Astrocyte (in vitro differentiated cells and primary cell): ENCODE measurements around the gene DIO3. TPM values are rescaled to one million over a fixed set of nuclear protein-coding genes. Genes with fewer than 3 reads are reported as not detected.
A peak's percentile ranks its signal among the peaks of the same experiment; 100 is the strongest.
"Not testable (repeated sequence)": the region's sequence is repeated elsewhere in the genome, so short reads cannot be mapped to it uniquely, and the experiment has no call there.

Experiments
- DNase-seq: peaks from one replicate; pipeline ENCODE4 v3.0.0-alpha.2; 2010; ENCODE audit warnings: low read depth
- FAIRE-seq: peaks from 2 replicates; lab custom pipeline; 2011; peaks lifted over from hg19 to GRCh38; lab: Jason Lieb, UNC
- H2AFZ ChIP-seq: 2 replicates; pipeline ENCODE4 v1.6.0; 2012; ENCODE audit warnings: low read depth, low read length, inconsistent platforms
- H3K27ac ChIP-seq: 2 replicates; pipeline ENCODE4 v1.5.1; 2011; ENCODE audit warnings: low read depth, low read length, inconsistent platforms
- H3K27me3 ChIP-seq: 2 replicates; pipeline ENCODE4 v1.6.0; 2011; ENCODE audit warnings: low read length, inconsistent platforms; ENCODE audit not compliant: insufficient read depth
- H3K36me3 ChIP-seq: 2 replicates; pipeline ENCODE4 v1.5.1; 2011; ENCODE audit warnings: low read length, inconsistent platforms; ENCODE audit not compliant: insufficient read depth
- H3K4me1 ChIP-seq: 2 replicates; pipeline ENCODE4 v1.5.1; 2011; ENCODE audit warnings: low read length, inconsistent platforms; ENCODE audit not compliant: insufficient read depth
- H3K4me2 ChIP-seq: 2 replicates; pipeline ENCODE4 v1.6.0; 2012; ENCODE audit warnings: low read length, inconsistent platforms
- H3K4me3 ChIP-seq: 2 replicates; pipeline ENCODE4 v1.5.1; 2011; ENCODE audit warnings: low read depth, mild to moderate bottlenecking, low read length, inconsistent platforms; ENCODE audit not compliant: insufficient read depth
- H3K79me2 ChIP-seq: 2 replicates; pipeline ENCODE4 v1.6.0; 2012; ENCODE audit warnings: mild to moderate bottlenecking, low read length, inconsistent platforms; ENCODE audit not compliant: insufficient read depth
- H3K9ac ChIP-seq: 2 replicates; pipeline ENCODE4 v1.6.0; 2012; ENCODE audit warnings: mild to moderate bottlenecking, low read length, inconsistent platforms
- H3K9me3 ChIP-seq: 2 replicates; pipeline ENCODE4 v1.5.1; 2012; ENCODE audit warnings: low read depth, mild to moderate bottlenecking, low read length, inconsistent platforms; ENCODE audit not compliant: insufficient read depth
- H4K20me1 ChIP-seq: 2 replicates; pipeline ENCODE4 v1.6.0; 2012; ENCODE audit warnings: low read length, inconsistent platforms; ENCODE audit not compliant: insufficient read depth
- H3K27ac Mint-ChIP-seq: one replicate; pipeline ENCODE4 v1.8.0; 2021; ENCODE audit warnings: mild to moderate bottlenecking, mixed read lengths; ENCODE audit not compliant: unreplicated experiment
- H3K27me3 Mint-ChIP-seq: one replicate; pipeline ENCODE4 v1.8.0; 2021; ENCODE audit warnings: low read depth, mixed read lengths; ENCODE audit not compliant: unreplicated experiment
- H3K36me3 Mint-ChIP-seq: one replicate; pipeline ENCODE4 v1.8.0; 2021; ENCODE audit warnings: low read depth, mixed read lengths; ENCODE audit not compliant: unreplicated experiment
- H3K4me1 Mint-ChIP-seq: one replicate; pipeline ENCODE4 v1.8.0; 2021; ENCODE audit warnings: low read depth, mixed read lengths; ENCODE audit not compliant: unreplicated experiment
- H3K4me3 Mint-ChIP-seq: one replicate; pipeline ENCODE4 v1.8.0; 2021; ENCODE audit warnings: mild to moderate bottlenecking, moderate library complexity, mixed read lengths; ENCODE audit not compliant: unreplicated experiment
- H3K9me3 Mint-ChIP-seq: one replicate; pipeline ENCODE4 v1.8.0; 2021; ENCODE audit warnings: mild to moderate bottlenecking, mixed read lengths; ENCODE audit not compliant: unreplicated experiment
- EZH2 ChIP-seq: IDR thresholded peaks from 2 replicates; pipeline ENCODE4 v1.6.1; 2012; ENCODE audit warnings: mild to moderate bottlenecking, low read length, inconsistent platforms; ENCODE audit not compliant: insufficient read depth
- total RNA-seq: library from RNA; stranded (reverse); gene quantifications from 2 replicates; pipeline ENCODE4 v1.2.1, GENCODE V29; 2021
- TF ChIP-seq, protein P1 (sequence below): IDR thresholded peaks from 2 replicates; pipeline ENCODE4 v1.5.1; 2011; ENCODE audit warnings: low read depth, mild to moderate bottlenecking, inconsistent platforms, low read length, moderate library complexity; ENCODE audit not compliant: insufficient read depth

The DIO3 gene
- total RNA-seq, 1 donor from 2014 or later = 0.79 TPM

DNA sequence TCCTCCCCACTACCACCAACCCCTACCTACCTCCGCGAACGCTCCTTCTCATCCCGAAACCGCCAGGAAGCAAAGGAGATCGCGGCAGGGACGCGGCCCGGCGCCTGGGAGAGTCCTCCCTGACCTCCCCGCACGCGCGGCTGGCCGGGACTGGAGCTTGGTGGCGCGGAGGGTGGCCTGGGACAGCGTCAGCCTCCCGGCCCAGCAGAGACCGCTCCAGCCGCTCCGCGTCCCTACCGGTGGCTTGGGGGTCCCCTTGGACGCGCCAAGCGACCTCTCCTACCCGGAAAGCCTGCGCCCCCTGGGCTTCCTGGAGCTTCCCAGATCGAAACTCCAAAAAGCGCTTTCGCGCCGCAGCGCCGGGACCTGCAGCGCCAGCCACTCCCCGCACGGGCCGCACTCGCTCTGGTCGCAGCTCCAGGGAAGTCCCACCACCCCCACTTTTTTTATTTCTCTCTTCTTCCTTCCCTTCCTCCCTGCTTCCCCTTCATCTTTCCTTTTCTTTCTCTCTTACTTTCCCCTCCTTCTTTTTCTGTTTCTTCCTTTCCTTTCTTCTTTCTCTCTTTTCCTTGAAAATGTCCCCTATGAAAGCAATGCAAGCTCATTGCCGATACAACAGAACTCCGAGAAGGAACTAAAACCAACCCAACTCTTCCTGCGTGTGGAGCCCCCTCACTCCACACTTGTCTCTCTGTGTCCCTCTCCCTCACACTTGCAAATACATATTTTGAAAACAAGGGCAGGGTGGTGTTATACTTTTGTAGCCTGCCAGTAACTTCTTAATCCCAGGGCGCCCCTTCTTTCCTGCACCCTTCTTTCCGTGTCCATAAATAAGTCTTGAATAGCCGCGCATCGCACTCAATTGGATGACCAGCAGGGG is 3.8 kb downstream of the DIO3 start:
- Histone ChIP-seq H3K27ac (no peak overlapping the region), H3K36me3 (no peaks in the 10 kb centered on the region), H2AFZ (no peak overlapping the region), H3K4me3 (no peak overlapping the region), H4K20me1 (no peaks in the 10 kb centered on the region), H3K4me1 (peaks cover 1% of the 10 kb centered on the region), H3K9ac (no peak overlapping the region), H3K79me2 (no peaks in the 10 kb centered on the region), H3K4me2 (peak overlapping the region; percentile 26), H3K9me3 (peaks cover 16% of the 10 kb centered on the region), H3K27me3 (peaks cover 60% of the 10 kb centered on the region)
- H3K4me3 Mint-ChIP-seq = peak overlapping the region; percentile 17
- peaks cover 76% of the 10 kb centered on the region for H3K27me3 Mint-ChIP-seq
- H3K27ac Mint-ChIP-seq = no peak overlapping the region
- no peaks in the 10 kb centered on the region for H3K36me3 Mint-ChIP-seq
- TF ChIP-seq, protein P1, sequence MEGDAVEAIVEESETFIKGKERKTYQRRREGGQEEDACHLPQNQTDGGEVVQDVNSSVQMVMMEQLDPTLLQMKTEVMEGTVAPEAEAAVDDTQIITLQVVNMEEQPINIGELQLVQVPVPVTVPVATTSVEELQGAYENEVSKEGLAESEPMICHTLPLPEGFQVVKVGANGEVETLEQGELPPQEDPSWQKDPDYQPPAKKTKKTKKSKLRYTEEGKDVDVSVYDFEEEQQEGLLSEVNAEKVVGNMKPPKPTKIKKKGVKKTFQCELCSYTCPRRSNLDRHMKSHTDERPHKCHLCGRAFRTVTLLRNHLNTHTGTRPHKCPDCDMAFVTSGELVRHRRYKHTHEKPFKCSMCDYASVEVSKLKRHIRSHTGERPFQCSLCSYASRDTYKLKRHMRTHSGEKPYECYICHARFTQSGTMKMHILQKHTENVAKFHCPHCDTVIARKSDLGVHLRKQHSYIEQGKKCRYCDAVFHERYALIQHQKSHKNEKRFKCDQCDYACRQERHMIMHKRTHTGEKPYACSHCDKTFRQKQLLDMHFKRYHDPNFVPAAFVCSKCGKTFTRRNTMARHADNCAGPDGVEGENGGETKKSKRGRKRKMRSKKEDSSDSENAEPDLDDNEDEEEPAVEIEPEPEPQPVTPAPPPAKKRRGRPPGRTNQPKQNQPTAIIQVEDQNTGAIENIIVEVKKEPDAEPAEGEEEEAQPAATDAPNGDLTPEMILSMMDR = no peak
- TF ChIP-seq EZH2 = peak; percentile 42
- no peak for FAIRE-seq
- H3K4me1 Mint-ChIP-seq = peaks cover 1% of the 10 kb centered on the region
- DNase-seq = no peak
- peaks cover 9% of the 10 kb centered on the region for H3K9me3 Mint-ChIP-seq

DNA sequence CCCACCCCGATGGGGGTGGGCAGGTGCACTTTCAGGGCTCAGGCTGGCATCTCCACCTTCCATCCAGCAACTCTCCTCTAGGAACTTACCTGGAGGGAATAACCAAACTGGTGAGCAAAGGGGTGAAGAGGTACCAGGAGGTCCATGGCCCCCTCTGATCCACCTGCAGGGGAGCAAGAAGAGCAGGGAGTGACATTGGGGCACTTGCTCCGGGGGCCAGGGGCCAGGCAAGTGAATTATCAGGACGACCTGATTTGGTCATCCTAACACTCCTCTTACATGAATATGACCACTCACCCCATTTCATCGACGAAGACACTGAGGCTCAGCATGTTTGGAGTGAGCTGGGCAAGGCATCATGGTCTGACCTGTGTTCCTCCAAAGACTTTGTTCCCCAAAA is 6.0 kb downstream of the DIO3 start:
- Mint-ChIP-seq H3K9me3 (peaks cover 6% of the 10 kb centered on the region), H3K4me1 (peaks cover 1% of the 10 kb centered on the region), H3K36me3 (no peaks in the 10 kb centered on the region), H3K27me3 (peaks cover 81% of the 10 kb centered on the region), H3K27ac (no peak overlapping the region), H3K4me3 (no peak overlapping the region)
- no peak for TF ChIP-seq EZH2
- TF ChIP-seq, protein P1 = no peak
- no peak for DNase-seq
- peaks cover 54% of the 10 kb centered on the region for H3K27me3 ChIP-seq
- no peak overlapping the region for H3K9ac ChIP-seq
- no peak overlapping the region for H3K4me3 ChIP-seq
- no peaks in the 10 kb centered on the region for H3K79me2 ChIP-seq
- no peak for FAIRE-seq
- H3K36me3 ChIP-seq = no peaks in the 10 kb centered on the region
- H3K27ac ChIP-seq = no peak overlapping the region
- H2AFZ ChIP-seq = no peak overlapping the region
- H3K4me1 ChIP-seq = no peaks in the 10 kb centered on the region
- no peak overlapping the region for H3K4me2 ChIP-seq
- H3K9me3 ChIP-seq = peaks cover 6% of the 10 kb centered on the region
- H4K20me1 ChIP-seq = no peaks in the 10 kb centered on the region

DNA sequence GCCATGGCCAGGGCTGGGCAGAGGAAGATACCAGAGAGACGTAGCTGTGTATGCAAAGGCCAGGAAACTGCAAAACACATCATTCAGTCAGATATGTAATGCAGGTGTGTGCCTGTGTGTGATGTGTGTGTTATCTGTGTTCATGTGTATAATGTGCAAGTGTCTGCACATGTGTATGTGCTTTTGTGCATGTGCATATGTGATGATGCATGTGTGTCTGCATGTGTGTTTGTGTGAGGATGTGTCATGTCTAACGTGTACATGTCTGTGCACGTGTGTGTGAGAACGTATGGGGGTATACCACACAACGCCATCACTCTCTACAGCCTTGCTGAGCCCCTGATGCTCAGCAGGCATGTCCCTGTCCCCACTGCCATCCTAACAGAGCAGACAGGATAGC is 9.7 kb downstream of the DIO3 start:
- Histone ChIP-seq H3K9me3 (no peaks in the 10 kb centered on the region), H3K27me3 (peaks cover 24% of the 10 kb centered on the region), H3K27ac (no peak overlapping the region), H3K79me2 (no peaks in the 10 kb centered on the region), H4K20me1 (no peaks in the 10 kb centered on the region), H3K4me1 (no peaks in the 10 kb centered on the region), H3K4me3 (no peak overlapping the region), H2AFZ (no peak overlapping the region), H3K36me3 (no peaks in the 10 kb centered on the region), H3K4me2 (no peak overlapping the region), H3K9ac (no peak overlapping the region)
- no peaks in the 10 kb centered on the region for H3K36me3 Mint-ChIP-seq
- H3K27me3 Mint-ChIP-seq = peaks cover 69% of the 10 kb centered on the region
- DNase-seq (no peak), FAIRE-seq (no peak)
- H3K4me3 Mint-ChIP-seq = no peak overlapping the region
- H3K27ac Mint-ChIP-seq = no peak overlapping the region
- no peaks in the 10 kb centered on the region for H3K4me1 Mint-ChIP-seq
- TF ChIP-seq, protein P1 = no peak
- TF ChIP-seq EZH2 = no peak
- peaks cover 3% of the 10 kb centered on the region for H3K9me3 Mint-ChIP-seq

DNA sequence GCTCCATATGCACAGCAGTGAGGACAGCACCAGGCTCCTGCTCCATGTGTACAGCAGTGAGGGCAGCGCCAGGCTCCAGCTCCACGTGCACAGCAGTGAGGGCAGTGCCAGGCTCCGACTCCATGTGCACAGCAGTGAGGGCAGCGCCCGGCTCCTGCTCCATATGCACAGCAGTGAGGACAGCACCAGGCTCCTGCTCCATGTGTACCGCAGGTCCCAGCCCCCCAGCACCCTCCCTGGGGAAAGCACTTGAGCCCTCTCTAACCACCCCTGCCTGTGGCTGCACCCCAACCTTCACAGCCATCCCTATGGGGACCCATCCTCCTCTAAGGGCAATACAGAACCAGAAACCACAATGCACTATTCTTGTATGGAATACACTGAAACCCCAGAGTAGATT is 11.2 kb downstream of the DIO3 start:
- H4K20me1 ChIP-seq, H3K9me3 Mint-ChIP-seq, DNase-seq, H3K79me2 ChIP-seq, H3K4me3 ChIP-seq, H3K27ac ChIP-seq, H3K36me3 ChIP-seq, FAIRE-seq, H3K36me3 Mint-ChIP-seq, H3K27me3 ChIP-seq, H3K9me3 ChIP-seq, H2AFZ ChIP-seq, H3K4me2 ChIP-seq, H3K9ac ChIP-seq, H3K4me1 Mint-ChIP-seq, H3K4me3 Mint-ChIP-seq, H3K4me1 ChIP-seq, H3K27ac Mint-ChIP-seq: not testable (repeated sequence)
- H3K27me3 Mint-ChIP-seq = peaks cover 63% of the 10 kb centered on the region
